NCI-H82 (cell line): Measurements from ENCODE around the gene SPATA25.

ENCODE experiments used
- DNase-seq: peaks from one replicate; lab custom pipeline; 2025; lab: John Stamatoyannopoulos, UW

Gene SPATA25

DNA sequence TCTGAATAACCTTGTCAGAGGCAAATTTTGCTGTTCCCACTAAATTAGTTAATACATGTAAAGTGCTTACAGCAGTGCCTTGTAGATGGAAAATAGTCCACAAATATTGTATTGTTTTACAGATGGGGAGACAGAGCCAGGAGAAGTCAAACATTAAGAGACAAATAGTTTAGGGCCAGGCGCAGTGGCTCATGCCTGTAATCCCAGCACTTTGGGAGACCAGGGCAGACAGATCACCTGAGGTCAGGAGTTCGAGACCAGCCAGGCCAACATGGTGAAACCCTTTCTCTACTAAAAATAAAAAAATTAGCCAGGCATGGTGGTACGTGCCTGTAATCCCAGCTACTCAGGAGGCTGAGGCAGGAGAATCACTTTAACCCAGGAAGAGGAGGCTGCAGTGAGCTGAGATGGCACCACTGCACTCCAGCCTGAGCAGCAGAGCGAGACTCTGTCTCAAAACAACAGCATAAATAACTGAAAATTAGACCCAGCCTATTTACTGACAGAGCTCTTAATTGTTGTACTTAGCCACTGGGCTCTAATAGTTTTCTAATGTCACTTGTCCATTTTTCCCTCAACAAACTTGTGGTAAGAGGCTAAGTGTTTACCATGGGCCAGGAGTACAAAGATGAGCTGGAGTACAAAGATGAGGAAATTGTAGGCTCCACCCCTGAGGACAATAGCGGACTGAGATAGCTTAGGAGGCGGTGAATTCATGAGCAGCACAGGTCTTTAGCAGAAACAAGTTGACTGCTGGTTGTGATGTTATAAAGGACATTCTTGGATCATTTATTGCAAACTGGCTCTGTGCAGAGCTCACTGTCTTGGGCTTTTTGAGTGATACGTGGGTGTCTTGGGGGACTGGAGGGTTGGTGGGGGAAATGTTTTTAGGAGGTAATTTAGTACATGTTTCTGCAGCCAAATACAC, 23.6 kb downstream of the SPATA25 start:
- DNase-seq, result no peak

DNA sequence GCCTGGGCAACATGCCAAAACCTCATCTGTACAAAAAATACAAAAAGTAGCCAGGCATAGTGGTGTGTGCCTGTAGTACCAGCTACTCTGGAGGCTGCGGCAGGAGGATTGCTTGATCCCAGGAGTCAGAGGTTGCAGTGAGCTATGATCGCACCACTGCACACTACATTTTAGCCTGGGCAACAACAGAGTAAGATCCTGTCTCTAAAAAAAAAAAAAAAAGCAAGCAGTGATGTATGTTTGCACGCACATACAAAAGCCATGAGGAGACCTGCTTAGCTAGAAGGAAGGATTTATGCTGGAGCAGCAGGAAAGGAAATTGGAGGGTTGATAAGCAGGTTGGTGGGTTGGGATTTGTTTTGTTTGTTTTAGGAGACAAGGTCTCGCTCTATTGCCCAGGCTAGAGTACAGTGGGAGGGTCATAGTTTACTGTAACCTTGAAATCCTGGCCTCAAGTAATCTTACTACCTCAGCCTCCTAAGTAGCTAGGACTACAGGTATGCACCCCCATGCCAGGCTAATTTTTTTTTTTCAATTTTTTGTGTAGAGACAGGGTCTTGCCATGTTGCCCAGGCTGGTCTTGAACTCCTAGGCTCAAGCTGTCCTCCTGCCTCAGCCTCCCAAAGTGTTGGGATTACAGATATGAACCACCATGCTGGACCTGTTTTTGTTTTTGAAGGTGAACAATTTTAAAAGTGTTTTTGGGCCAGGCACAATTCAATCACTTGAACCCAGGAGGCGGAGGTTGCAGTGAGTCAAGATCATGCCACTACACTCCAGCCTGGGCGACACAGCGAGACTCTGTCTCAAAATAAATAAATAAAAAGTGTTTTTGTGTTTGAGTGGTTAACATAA, 26.0 kb downstream of the SPATA25 start:
- DNase-seq, result peak; percentile 86

DNA sequence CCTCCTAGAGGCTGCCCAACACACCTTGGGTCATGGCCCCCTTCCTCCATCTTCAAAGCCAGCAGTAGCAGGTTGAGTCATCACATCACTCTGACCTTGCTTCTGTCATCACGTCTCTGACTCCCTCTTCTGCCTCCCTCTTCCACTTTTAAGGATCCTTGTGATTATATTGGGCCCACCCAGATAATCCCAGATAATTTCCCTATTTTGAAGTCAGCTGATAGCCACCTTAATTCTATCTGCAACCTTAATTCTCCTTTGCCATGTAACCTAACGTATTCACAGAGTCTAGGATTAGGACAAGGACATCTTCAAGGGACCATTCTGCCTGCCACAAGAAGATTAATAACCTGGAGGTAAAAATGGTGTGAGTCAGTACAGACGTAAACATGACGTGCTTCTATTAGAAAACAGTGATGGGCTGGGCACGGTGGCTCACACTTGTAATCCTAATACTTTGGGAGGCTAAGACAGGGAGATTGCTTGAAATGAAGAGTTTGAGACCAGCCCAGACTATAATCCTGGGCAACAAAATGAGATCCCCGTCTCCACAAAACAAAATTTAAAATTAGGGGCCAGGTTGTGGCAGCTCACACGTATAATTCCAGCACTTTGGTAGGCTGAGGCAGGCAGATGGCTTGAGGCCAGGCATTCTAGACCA, 26.7 kb downstream of the SPATA25 start:
- peak; percentile 95 for DNase-seq

GRCh38 chr20:45859916-45860315, 27.5 kb downstream of the SPATA25 start:
- no peak for DNase-seq

DNA sequence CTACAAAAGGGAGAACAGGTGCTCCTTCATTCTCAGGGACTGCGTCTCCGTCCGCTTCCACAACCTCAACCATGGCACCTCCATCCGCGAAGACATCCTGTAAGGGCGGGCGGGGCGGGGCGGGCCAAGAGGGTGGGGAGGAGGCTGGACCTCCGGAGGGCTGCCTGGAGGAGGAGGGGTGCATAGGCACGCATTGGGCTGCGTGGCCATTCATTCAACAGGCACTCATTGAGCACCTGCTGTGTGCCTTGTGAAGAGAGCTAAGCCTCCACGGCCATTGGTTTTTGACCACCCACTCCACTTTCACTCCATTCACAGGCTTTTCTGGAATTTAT, 29.6 kb downstream of the SPATA25 start:
- peak; percentile 68 for DNase-seq

GRCh38 chr20:45857114-45857881, 30.1 kb downstream of the SPATA25 start, which contains the start of the genes ACOT8 and ZSWIM3:
Gene ACOT8, minus strand, starts transcription at chr20:45857392. Its CDS starts 77 bp downstream, at chr20:45857315.
Gene ZSWIM3, plus strand, starts transcription at chr20:45857614. Its CDS starts 212 bp downstream, at chr20:45857826.
- DNase-seq, result peak; percentile 100

DNA sequence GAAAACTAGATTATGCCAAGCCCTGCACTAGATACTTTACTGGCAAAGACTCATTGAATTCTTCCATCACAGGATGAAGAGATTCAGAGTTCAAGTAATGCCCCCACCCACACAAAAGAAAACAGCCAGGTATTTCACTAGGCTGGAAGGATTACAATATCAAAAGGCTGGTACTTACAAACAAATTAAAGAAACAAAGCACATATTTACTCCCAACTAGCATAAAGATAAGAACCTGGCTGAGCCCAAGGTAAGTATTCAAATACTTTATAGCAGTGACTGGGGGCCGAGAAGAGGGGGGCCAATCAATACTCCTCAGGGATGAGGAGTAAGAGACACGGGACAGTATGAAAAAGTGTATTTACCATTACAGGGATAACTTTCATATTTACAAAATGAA, 33.9 kb downstream of the SPATA25 start:
- DNase-seq, result no peak

DNA sequence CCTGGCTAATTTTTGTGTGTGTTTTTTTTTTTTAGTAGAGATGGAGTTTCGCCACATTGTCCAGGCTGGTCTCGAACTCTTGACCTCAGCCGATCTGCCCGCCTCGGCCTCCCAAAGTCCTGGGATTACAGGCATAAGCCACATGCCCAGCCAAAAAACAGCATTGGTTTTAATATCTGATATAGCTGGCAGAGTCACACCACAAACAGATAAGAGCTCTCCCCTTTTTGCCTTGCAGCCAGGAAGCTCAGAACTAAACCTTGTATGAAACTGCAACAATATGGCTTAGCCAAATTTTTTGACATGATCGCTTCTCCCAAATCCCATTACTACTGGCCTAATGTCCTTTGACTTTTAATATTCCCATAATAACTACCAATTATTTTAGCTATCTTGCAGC, 35.1 kb downstream of the SPATA25 start:
- no peak for DNase-seq

- no peak for DNase-seq
These were observed 35.9 kb downstream of the SPATA25 start for GRCh38 chr20:45851501-45851900.

DNA sequence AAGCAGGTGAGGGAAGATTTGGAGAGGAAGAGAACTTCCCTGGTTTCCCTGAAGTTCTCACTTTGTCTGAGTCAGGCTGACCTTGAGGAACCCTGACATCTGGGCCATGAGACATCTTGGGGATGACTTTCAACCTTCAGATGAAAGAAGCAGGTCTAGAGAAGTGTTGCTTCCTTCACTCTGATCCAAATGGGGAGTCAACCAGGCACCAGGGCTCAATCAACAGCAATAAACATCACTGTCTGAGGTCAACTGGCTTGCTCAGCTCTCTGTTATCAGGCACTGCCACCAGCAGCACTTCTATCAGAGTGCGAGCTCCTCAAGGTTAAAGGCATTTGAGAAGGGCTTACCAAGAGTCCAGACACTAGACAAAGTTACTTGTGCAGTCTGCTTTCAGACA, 36.5 kb downstream of the SPATA25 start:
- no peak for DNase-seq

DNA sequence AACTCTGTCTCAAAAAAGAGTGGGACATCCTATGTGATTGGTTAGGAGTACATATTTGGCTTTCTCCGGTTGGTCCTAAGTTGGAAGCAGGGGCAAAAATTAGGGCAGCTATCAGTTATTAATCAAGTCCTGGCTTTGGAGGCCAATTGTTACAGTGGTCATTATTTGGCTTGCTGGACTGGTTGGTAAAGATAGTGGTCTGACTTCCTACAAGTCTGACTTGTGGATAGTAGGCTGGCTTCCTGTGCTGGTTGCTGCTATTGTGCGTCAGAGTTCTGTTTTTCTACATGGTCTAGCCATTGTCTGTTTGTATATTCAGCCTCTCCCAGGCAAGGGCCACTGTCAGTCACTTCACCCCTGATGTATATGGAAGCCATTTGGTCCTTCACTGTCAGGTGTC, 37.2 kb downstream of the SPATA25 start:
- no peak for DNase-seq

DNA sequence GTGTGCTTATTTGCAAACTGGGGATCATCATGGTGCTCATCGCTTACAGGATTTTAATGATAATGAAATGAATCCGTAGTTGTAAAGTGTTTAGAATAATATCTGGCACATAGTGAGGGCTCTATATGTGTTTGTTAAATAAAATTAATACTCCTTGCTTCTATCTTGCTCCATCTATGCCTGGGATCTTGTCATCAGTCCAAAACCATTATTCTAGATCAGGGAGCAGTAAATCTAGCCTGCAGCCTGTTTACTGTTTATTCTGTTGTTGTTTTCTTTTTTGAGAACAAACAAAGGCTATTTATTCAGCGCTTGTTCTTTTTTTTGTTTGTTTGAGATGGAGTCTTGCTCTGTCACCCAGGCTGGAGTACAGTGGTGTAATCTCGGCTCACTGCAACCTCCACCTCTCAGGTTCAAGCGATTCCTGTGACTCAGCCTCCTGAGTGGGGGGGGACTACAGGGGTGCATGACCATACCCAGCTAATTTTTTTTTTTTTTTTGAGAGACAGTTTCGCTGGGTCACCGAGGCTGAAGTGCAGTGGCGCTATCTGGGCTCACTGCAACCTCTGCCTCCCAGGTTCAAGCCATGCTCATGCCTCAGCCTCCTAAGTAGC, 38.3 kb downstream of the SPATA25 start:
- DNase-seq, result no peak

DNA sequence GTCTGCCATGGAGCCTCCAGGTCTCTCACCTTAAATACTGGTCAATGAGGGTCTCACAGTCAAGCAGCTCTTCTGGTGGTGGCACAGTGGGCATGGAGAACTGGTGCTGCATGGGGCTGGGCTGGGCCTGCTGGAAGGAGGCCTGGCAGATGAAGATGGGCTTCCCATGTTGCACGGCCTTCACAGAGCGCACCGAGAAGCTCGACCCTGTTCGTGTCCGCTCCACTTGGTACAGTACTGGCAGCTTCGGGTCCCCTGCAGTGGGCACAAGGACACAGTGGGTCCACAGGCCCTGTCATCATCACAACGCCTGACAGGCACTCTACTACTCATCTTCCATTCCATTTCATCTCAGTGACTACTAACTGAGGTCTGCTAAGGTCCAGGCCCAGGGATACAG, 39.0 kb downstream of the SPATA25 start:
- no peak for DNase-seq

- no peak for DNase-seq
These were observed 42.0 kb downstream of the SPATA25 start for GRCh38 chr20:45845452-45845851.

GRCh38 chr20:45843506-45843905, 43.9 kb downstream of the SPATA25 start:
- DNase-seq, result no peak

GRCh38 chr20:45842169-45842812, 45.1 kb downstream of the SPATA25 start:
- no peak for DNase-seq

GRCh38 chr20:45841407-45842129, 45.9 kb downstream of the SPATA25 start:
- no peak for DNase-seq

- DNase-seq, result no peak
These were observed 46.7 kb downstream of the SPATA25 start for GRCh38 chr20:45840700-45841198.

- peak; percentile 62 for DNase-seq
These were observed 50.6 kb downstream of the SPATA25 start for GRCh38 chr20:45836841-45837240.
